ENCODE measurements around the gene USP22.

DNA sequence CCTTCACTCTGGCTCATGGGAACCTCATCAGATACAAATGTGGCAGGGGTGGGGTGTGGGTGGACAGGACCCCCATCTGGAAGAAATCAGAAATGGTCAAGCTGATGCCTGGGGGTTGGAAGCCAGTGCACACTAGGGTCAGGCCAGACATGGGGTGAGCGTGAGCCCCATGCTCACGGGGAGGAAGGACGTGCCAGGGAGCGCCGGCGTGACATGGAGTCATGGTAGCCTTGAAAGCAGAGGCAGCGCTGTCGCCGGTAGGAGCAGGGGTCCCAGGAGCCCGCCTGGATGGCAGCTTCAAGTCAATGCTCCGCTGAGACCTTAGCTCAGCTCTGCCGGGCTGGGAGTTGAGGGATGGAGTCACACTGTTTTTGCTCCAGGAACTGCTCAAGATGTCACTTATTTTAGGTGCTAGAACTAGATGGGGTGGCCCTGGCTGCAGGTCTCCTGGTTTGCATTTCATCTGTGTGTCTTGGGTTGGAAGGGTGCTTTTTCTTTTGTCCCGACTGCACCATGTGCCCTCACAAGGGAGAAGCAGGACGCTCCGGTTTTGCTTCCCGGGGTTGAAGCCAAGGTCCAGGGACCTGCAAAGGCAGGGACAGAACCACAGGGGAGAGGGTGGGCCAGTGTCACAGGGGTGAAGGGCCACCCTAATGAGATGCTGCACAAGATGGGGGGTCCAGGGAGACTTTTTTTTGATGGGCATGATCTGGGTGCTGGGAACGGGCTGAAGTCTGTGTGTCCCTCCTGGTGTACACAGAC lies 51.4 kb downstream of the USP22 start:
- TF ChIP-seq RXRB (CRISPR knock-in tag; IDR thresholded peaks at IDR 0.05; ENCODE audit: borderline replicate concordance) (no peak), SMC3 (IDR thresholded peaks at IDR 0.05; ENCODE audit: low read length) (no peak), SOX6 (IDR thresholded peaks at IDR 0.05) (no peak), SOX6 (CRISPR knock-in tag; IDR thresholded peaks at IDR 0.05) (no peak), POLR2AphosphoS2 (IDR thresholded peaks at IDR 0.05; ENCODE audit: low read depth, low read length) (no peak), ZNF598 (CRISPR knock-in tag; IDR thresholded peaks at IDR 0.05; ENCODE audit: borderline replicate concordance) (no peak), ONECUT2 (CRISPR knock-in tag; IDR thresholded peaks at IDR 0.05) (no peak), SALL2 (CRISPR knock-in tag; IDR thresholded peaks at IDR 0.05) (no peak)
- TF ChIP-seq, protein P1, sequence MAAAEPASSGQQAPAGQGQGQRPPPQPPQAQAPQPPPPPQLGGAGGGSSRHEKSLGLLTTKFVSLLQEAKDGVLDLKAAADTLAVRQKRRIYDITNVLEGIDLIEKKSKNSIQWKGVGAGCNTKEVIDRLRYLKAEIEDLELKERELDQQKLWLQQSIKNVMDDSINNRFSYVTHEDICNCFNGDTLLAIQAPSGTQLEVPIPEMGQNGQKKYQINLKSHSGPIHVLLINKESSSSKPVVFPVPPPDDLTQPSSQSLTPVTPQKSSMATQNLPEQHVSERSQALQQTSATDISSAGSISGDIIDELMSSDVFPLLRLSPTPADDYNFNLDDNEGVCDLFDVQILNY (CRISPR knock-in tag; conservative IDR thresholded peaks at IDR 0.05): no peak
- TF ChIP-seq, protein P2, sequence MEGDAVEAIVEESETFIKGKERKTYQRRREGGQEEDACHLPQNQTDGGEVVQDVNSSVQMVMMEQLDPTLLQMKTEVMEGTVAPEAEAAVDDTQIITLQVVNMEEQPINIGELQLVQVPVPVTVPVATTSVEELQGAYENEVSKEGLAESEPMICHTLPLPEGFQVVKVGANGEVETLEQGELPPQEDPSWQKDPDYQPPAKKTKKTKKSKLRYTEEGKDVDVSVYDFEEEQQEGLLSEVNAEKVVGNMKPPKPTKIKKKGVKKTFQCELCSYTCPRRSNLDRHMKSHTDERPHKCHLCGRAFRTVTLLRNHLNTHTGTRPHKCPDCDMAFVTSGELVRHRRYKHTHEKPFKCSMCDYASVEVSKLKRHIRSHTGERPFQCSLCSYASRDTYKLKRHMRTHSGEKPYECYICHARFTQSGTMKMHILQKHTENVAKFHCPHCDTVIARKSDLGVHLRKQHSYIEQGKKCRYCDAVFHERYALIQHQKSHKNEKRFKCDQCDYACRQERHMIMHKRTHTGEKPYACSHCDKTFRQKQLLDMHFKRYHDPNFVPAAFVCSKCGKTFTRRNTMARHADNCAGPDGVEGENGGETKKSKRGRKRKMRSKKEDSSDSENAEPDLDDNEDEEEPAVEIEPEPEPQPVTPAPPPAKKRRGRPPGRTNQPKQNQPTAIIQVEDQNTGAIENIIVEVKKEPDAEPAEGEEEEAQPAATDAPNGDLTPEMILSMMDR (CRISPR knock-in tag; IDR thresholded peaks at IDR 0.05): no peak
